ENCODE data around the gene PMPCA. TPM values are rescaled to one million over a fixed set of nuclear protein-coding genes. Genes with fewer than 3 reads are reported as not detected.

The PMPCA gene
- total RNA-seq, 4 donors from 2014 or later: 29.2 to 64.4 (median 33.6) TPM

- no peak for TF ChIP-seq CTCF (IDR thresholded peaks at IDR 0.05)
- ATAC-seq (ENCODE audit: low FRiP score): no peak
- DNase-seq (ENCODE audit: low spot score): no peak
Observed at GRCh38 chr9:136416427-136416826, 6.0 kb downstream of the PMPCA start.

GRCh38 chr9:136416914-136417313 lies 6.5 kb downstream of the PMPCA start:
- TF ChIP-seq CTCF (IDR thresholded peaks at IDR 0.05): no peak
- ATAC-seq (ENCODE audit: low FRiP score): no peak
- DNase-seq (ENCODE audit: low spot score): no peak

GRCh38 chr9:136418182-136419091 lies 8.0 kb downstream of the PMPCA start:
- ATAC-seq (ENCODE audit: low FRiP score) (no peak), DNase-seq (ENCODE audit: low spot score) (no peak)
- TF ChIP-seq CTCF (IDR thresholded peaks at IDR 0.05): no peak

GRCh38 chr9:136419092-136419420 lies 8.6 kb downstream of the PMPCA start:
- TF ChIP-seq CTCF (IDR thresholded peaks at IDR 0.05): no peak
- ATAC-seq (ENCODE audit: low FRiP score) (no peak), DNase-seq (ENCODE audit: low spot score) (no peak)

GRCh38 chr9:136421791-136422190 lies 11.3 kb downstream of the PMPCA start:
- TF ChIP-seq CTCF (IDR thresholded peaks at IDR 0.05): no peak
- no peak for DNase-seq (ENCODE audit: low spot score)

GRCh38 chr9:136422876-136423275 lies 12.4 kb downstream of the PMPCA start:
- ATAC-seq (ENCODE audit: low FRiP score) (no peak), DNase-seq (ENCODE audit: low spot score) (no peak)
- TF ChIP-seq CTCF (IDR thresholded peaks at IDR 0.05): no peak

More at GRCh38 chr9:136421791-136422190, 11.3 kb downstream of the PMPCA start:
- no peak for ATAC-seq (ENCODE audit: low FRiP score)
